Endodermal cell (in vitro differentiated cells): ENCODE measurements around the gene MAN1B1. TPM values are rescaled to one million over a fixed set of nuclear protein-coding genes. Genes with fewer than 3 reads are reported as not detected.

Experiments
- DNase-seq: peaks from one replicate; pipeline ENCODE4 v3.0.0-alpha.2; 2017
- H3K27ac ChIP-seq: 2 replicates; pipeline ENCODE4 v1.5.1; 2013; ENCODE audit warnings: mild to moderate bottlenecking, low read depth, low read length, moderate library complexity
- H3K27me3 ChIP-seq: 2 replicates; pipeline ENCODE4 v1.6.1; 2013; ENCODE audit warnings: mild to moderate bottlenecking, low read length, moderate library complexity; ENCODE audit not compliant: insufficient read depth, control insufficient read depth, poor library complexity, severe bottlenecking
- H3K36me3 ChIP-seq: 2 replicates; pipeline ENCODE4 v1.7.0; 2013; ENCODE audit warnings: mild to moderate bottlenecking, low read length, moderate library complexity; ENCODE audit not compliant: control insufficient read depth, insufficient read depth
- H3K4me1 ChIP-seq: one replicate; pipeline ENCODE4 v1.7.0; 2013; ENCODE audit warnings: low read length; ENCODE audit not compliant: control insufficient read depth, insufficient read depth
- H3K4me3 ChIP-seq: 2 replicates; pipeline ENCODE4 v1.5.1; 2013; ENCODE audit warnings: mild to moderate bottlenecking, low read length, moderate library complexity
- H3K9ac ChIP-seq: 2 replicates; pipeline ENCODE4 v1.6.1; 2013; ENCODE audit warnings: mild to moderate bottlenecking, low read length, moderate library complexity; ENCODE audit not compliant: poor library complexity, severe bottlenecking; ENCODE audit errors: extremely low read depth
- H3K9me3 ChIP-seq: 2 replicates; pipeline ENCODE4 v1.6.1; 2013; ENCODE audit warnings: mild to moderate bottlenecking, low read length, moderate library complexity; ENCODE audit not compliant: control insufficient read depth
- H3K27ac Mint-ChIP-seq: 2 replicates; pipeline ENCODE4 v1.8.0; 2020; ENCODE audit warnings: mixed read lengths
- H3K27me3 Mint-ChIP-seq: 2 replicates; pipeline ENCODE4 v1.8.0; 2021; ENCODE audit warnings: mild to moderate bottlenecking, mixed read lengths; ENCODE audit not compliant: insufficient read depth
- H3K36me3 Mint-ChIP-seq: 2 replicates; pipeline ENCODE4 v1.8.0; 2020; ENCODE audit warnings: low read depth, mixed read lengths
- H3K4me1 Mint-ChIP-seq: 2 replicates; pipeline ENCODE4 v1.8.0; 2020; ENCODE audit warnings: mixed read lengths
- H3K4me3 Mint-ChIP-seq: 2 replicates; pipeline ENCODE4 v1.8.0; 2020; ENCODE audit warnings: mild to moderate bottlenecking, moderate library complexity, mixed read lengths
- H3K9me3 Mint-ChIP-seq: 2 replicates; pipeline ENCODE4 v1.8.0; 2020; ENCODE audit warnings: mild to moderate bottlenecking, mixed read lengths
- WGBS, 2 experiments: methylation state at CpG; one replicate each; pipeline versions ENCODE4 v1.1.5 to v1.1.7; 2013; ENCODE audit warnings: missing lambda C conversion rate in 2 of 2, mixed read lengths in 1 of 2; ENCODE audit not compliant: insufficient coverage in 1 of 2, insufficient read length in 1 of 2; 5-methylcytosine and 5-hydroxymethylcytosine counted together
- total RNA-seq, 2 donors: library from RNA; stranded (reverse); fragmentation: NEBNext Ultra II Directional in 1 of 2; extraction: Animal tissue kit (Norgen Biotek cat#: 25700) in 1 of 2; gene quantifications; 2 replicates in 1 of 2; 3 replicates in 1 of 2; pipeline ENCODE4 v1.2.1, GENCODE V29; 2021
- TF ChIP-seq, protein P1 (sequence below): fragments of 200-600 bp; sonication (generic); conservative IDR thresholded peaks from 2 replicates; pipeline ENCODE4 v1.5.0; 2021; ENCODE audit warnings: antibody characterized with exemption, mild to moderate bottlenecking

The MAN1B1 gene
- total RNA-seq, 2 donors from 2014 or later, result 62.1 to 63.5 TPM

DNA sequence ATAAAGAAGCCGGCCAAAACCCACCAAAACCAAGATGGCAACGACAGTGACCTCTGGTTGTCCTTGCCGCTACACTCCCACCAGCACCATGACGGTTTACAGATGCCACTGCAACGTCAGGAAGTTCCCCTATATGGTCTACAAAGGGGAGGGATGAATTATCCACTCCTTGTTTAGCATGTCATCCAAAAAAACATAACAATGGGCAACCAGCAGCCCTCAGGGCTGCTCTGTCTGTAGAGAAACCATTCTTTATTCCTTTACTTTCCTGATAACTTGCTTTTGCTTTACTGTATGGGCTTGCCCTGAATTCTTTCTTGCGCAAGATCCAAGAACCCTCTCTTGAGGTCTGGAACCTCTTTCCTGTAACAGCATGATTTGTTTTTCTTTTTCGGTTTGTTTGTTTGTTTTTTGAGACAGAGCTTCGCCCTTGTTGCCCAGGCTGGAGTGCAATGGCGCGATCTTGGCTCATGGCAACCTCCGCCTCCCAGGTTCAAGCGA lies 11.5 kb upstream of the MAN1B1 start:
- no peak overlapping the region for H3K4me3 ChIP-seq
- H3K9ac ChIP-seq, result no peak overlapping the region
- H3K9me3 ChIP-seq, result no peaks in the 10 kb centered on the region
- H3K4me1 ChIP-seq, result no peaks in the 10 kb centered on the region
- Mint-ChIP-seq H3K36me3 (no peaks in the 10 kb centered on the region), H3K27me3 (peaks cover 44% of the 10 kb centered on the region), H3K9me3 (no peaks in the 10 kb centered on the region), H3K4me1 (peaks cover 4% of the 10 kb centered on the region), H3K4me3 (no peak overlapping the region), H3K27ac (no peak overlapping the region)
- peaks cover 37% of the 10 kb centered on the region for H3K27me3 ChIP-seq
- 87 to 95% methylated on average over 6 to 11 of the region's 12 CpGs for WGBS, 2 experiments
- H3K27ac ChIP-seq, result no peak overlapping the region
- TF ChIP-seq, protein P1, sequence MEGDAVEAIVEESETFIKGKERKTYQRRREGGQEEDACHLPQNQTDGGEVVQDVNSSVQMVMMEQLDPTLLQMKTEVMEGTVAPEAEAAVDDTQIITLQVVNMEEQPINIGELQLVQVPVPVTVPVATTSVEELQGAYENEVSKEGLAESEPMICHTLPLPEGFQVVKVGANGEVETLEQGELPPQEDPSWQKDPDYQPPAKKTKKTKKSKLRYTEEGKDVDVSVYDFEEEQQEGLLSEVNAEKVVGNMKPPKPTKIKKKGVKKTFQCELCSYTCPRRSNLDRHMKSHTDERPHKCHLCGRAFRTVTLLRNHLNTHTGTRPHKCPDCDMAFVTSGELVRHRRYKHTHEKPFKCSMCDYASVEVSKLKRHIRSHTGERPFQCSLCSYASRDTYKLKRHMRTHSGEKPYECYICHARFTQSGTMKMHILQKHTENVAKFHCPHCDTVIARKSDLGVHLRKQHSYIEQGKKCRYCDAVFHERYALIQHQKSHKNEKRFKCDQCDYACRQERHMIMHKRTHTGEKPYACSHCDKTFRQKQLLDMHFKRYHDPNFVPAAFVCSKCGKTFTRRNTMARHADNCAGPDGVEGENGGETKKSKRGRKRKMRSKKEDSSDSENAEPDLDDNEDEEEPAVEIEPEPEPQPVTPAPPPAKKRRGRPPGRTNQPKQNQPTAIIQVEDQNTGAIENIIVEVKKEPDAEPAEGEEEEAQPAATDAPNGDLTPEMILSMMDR, result no peak
- no peak for DNase-seq
- H3K36me3 ChIP-seq, result no peaks in the 10 kb centered on the region

- no peaks in the 10 kb centered on the region for H3K36me3 Mint-ChIP-seq
- no peak for DNase-seq
- WGBS, 2 experiments, result 83 to 85% methylated on average over 15 of the region's 15 CpGs
- H3K4me1 Mint-ChIP-seq, result no peaks in the 10 kb centered on the region
- peaks cover 43% of the 10 kb centered on the region for H3K27me3 Mint-ChIP-seq
- Histone ChIP-seq H3K9ac (no peak overlapping the region), H3K27ac (no peak overlapping the region), H3K9me3 (no peaks in the 10 kb centered on the region), H3K4me3 (no peak overlapping the region), H3K4me1 (no peaks in the 10 kb centered on the region), H3K36me3 (no peaks in the 10 kb centered on the region), H3K27me3 (peaks cover 37% of the 10 kb centered on the region)
- H3K4me3 Mint-ChIP-seq, result peak overlapping the region; percentile 50
- H3K27ac Mint-ChIP-seq, result no peak overlapping the region
- no peaks in the 10 kb centered on the region for H3K9me3 Mint-ChIP-seq
- TF ChIP-seq, protein P1, result no peak
Measured at GRCh38 chr9:137076636-137077009, 10.2 kb upstream of the MAN1B1 start.

DNA sequence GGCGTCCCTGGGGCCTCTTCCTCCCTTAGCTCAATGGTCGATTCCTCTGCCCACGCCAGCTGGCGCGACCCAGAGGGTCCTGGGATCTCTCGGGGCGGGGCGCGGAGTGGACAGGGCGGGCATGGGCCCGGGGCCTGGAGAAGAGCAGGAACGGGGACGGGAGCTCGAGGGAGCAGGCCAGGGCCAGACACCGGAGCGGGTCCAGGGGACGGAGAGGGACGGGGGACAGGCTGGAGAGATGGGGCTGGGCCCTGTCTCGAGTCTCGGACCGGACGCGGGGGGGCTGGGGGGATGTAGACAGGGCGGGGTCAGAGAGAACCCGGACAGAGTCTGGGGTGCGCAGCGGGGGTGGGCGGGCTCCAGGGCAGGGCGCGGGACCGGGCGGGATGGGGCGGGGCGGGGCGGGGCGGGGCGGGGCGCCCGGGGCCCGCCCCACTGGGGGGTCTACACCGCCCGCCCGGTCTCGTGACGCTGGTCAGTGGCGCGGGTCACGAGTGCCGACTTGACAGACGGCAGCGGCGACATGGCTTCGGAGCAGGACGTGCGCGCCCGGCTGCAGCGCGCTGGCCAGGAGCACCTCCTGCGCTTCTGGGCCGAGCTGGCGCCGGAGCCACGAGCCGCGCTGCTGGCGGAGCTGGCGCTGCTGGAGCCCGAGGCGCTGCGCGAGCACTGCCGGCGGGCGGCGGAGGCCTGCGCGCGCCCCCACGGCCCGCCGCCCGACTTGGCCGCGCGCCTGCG lies 9.6 kb upstream of the MAN1B1 start, which contains the start of gene UAP1L1:
TSS of gene UAP1L1 (plus strand) at position 508 of the 738 bp plus-strand sequence. CDS start at position 524, 16 bp downstream.
- no peak within 1 kb of the TSS for H3K9ac ChIP-seq
- Mint-ChIP-seq H3K4me3 (peak within 1 kb of the TSS; percentile 50), H3K36me3 (no peaks in the 10 kb centered on the region), H3K27me3 (peaks cover 43% of the 10 kb centered on the region), H3K9me3 (no peaks in the 10 kb centered on the region), H3K27ac (no peak within 1 kb of the TSS), H3K4me1 (no peaks in the 10 kb centered on the region)
- H3K36me3 ChIP-seq, result no peaks in the 10 kb centered on the region
- WGBS, 2 experiments, result 8% methylated on average over 30 to 86 of the region's 87 CpGs
- peak within 1 kb of the TSS; percentile 56 for H3K4me3 ChIP-seq
- no peaks in the 10 kb centered on the region for H3K9me3 ChIP-seq
- H3K27me3 ChIP-seq, result peaks cover 37% of the 10 kb centered on the region
- H3K4me1 ChIP-seq, result no peaks in the 10 kb centered on the region
- TF ChIP-seq, protein P1, result no peak
- DNase-seq, result peak; percentile 74
- no peak within 1 kb of the TSS for H3K27ac ChIP-seq
